SK-N-SH (cell line): ENCODE results near the gene SLC24A4. TPM values are rescaled to one million over a fixed set of nuclear protein-coding genes. Genes with fewer than 3 reads are reported as not detected.

Experiments used
- CTCF ChIA-PET: fragments of 300-600, 350-600 bp; formaldehyde crosslinking; extraction: SDS; loops from one replicate; lab custom pipeline; 2021; lab: Yijun Ruan, JAX
- POLR2A ChIA-PET: fragments of 350-600 bp; sonication (Branson Sonifier 250); formaldehyde crosslinking; extraction: SDS; loops from one replicate; lab custom pipeline; 2020; ENCODE audit warnings: antibody characterized with exemption, inconsistent platforms; lab: Yijun Ruan, JAX
- DNase-seq: peaks from one replicate; pipeline ENCODE4 v3.0.0; 2012
- H2AFZ ChIP-seq: fragments of 200-600 bp; sonication (generic); 2 replicates; pipeline ENCODE4 v1.8.1; 2016; ENCODE audit warnings: antibody characterized with exemption, mild to moderate bottlenecking, low read depth
- H3F3A ChIP-seq: fragments of 200-600 bp; sonication (generic); replicated peaks from 2 replicates; pipeline ENCODE3; 2016; ENCODE audit warnings: antibody characterized with exemption, mild to moderate bottlenecking; ENCODE audit not compliant: insufficient read depth
- H3K27ac ChIP-seq, 2 experiments: fragments of 200-500 bp in 1 of 2; fragments of 200-600 bp in 1 of 2; sonication (Bioruptor generic) in 1 of 2; sonication (generic), shearing (Covaris generic) in 1 of 2; 2 replicates each; pipeline versions ENCODE4 v1.5.1 to v1.6.1; 2014 to 2016; ENCODE audit warnings: low read depth in 2 of 2, inconsistent platforms in 1 of 2, low read length in 1 of 2, mild to moderate bottlenecking in 1 of 2, mixed read lengths in 1 of 2
- H3K27me3 ChIP-seq: fragments of 200-600 bp; sonication (generic), shearing (Covaris generic); 2 replicates; pipeline ENCODE4 v1.6.1; 2016; ENCODE audit warnings: mixed run types; ENCODE audit not compliant: insufficient read depth
- H3K36me3 ChIP-seq, 2 experiments: fragments of 200-500 bp in 1 of 2; fragments of 200-600 bp in 1 of 2; sonication (Bioruptor generic) in 1 of 2; sonication (generic) in 1 of 2; replicated peaks in 1 of 2; 2 replicates each; pipeline versions ENCODE3 to v1.5.1; 2014 to 2016; ENCODE audit warnings: low read length in 1 of 2, mild to moderate bottlenecking in 1 of 2; ENCODE audit not compliant: insufficient read depth in 2 of 2, control insufficient read depth in 1 of 2
- H3K4me1 ChIP-seq, 2 experiments: fragments of 200-500 bp in 1 of 2; fragments of 200-600 bp in 1 of 2; sonication (Bioruptor generic) in 1 of 2; sonication (generic), shearing (Covaris generic) in 1 of 2; 2 replicates each; pipeline versions ENCODE4 v1.5.1 to v1.6.1; 2014 to 2016; ENCODE audit warnings: low read depth in 1 of 2, low read length in 1 of 2, mixed run types in 1 of 2; ENCODE audit not compliant: insufficient read depth in 2 of 2, control insufficient read depth in 1 of 2
- H3K4me2 ChIP-seq: fragments of 200-600 bp; sonication (generic), shearing (Covaris generic); 2 replicates; pipeline ENCODE4 v1.6.1; 2017; ENCODE audit warnings: mixed run types
- H3K4me3 ChIP-seq, 2 experiments: fragments of 200-500 bp in 1 of 2; fragments of 200-600 bp in 1 of 2; sonication (Bioruptor generic) in 1 of 2; sonication (generic), shearing (Covaris generic) in 1 of 2; 2 replicates each; pipeline versions ENCODE4 v1.5.1 to v1.8.1; 2014 to 2016; ENCODE audit warnings: low read depth in 2 of 2, inconsistent platforms in 1 of 2, low read length in 1 of 2, mild to moderate bottlenecking in 1 of 2, mixed read lengths in 1 of 2, moderate library complexity in 1 of 2
- H3K79me2 ChIP-seq: fragments of 200-600 bp; sonication (generic); 2 replicates; pipeline ENCODE4 v1.8.1; 2017; ENCODE audit warnings: mild to moderate bottlenecking; ENCODE audit not compliant: insufficient read depth
- H3K9ac ChIP-seq: fragments of 200-600 bp; sonication (generic); 2 replicates; pipeline ENCODE4 v1.6.1; 2017; ENCODE audit warnings: mixed run types
- H3K9me2 ChIP-seq: fragments of 200-600 bp; sonication (generic); 2 replicates; pipeline ENCODE4 v1.6.1; 2017; ENCODE audit warnings: mixed run types
- H3K9me3 ChIP-seq: fragments of 200-600 bp; sonication (generic); 2 replicates; pipeline ENCODE4 v1.6.1; 2017; ENCODE audit warnings: mixed run types, mild to moderate bottlenecking, moderate library complexity
- H4K20me1 ChIP-seq: fragments of 200-600 bp; sonication (generic); 2 replicates; pipeline ENCODE4 v1.6.1; 2017; ENCODE audit warnings: mild to moderate bottlenecking, mixed run types; ENCODE audit not compliant: insufficient read depth
- CHD2 ChIP-seq: fragments of 150-350 bp; IDR thresholded peaks from 2 replicates; pipeline ENCODE4 v1.6.1; 2018; ENCODE audit warnings: low read length; ENCODE audit not compliant: partially characterized antibody
- EP300 ChIP-seq, 2 experiments: IDR thresholded peaks; 2 replicates each; pipeline versions ENCODE4 v1.4.0 to v1.6.1; 2012; ENCODE audit warnings: borderline replicate concordance in 1 of 2, low read depth in 1 of 2, low read length in 1 of 2
- FOXM1 ChIP-seq: IDR thresholded peaks from 2 replicates; pipeline ENCODE4 v1.4.0; 2012; ENCODE audit warnings: low read depth, mild to moderate bottlenecking
- GABPA ChIP-seq: IDR thresholded peaks from 2 replicates; pipeline ENCODE4 v1.4.0; 2012; ENCODE audit warnings: low read depth, mild to moderate bottlenecking
- GATA2 ChIP-seq: sonication (generic); formaldehyde crosslinking; IDR thresholded peaks from 2 replicates; pipeline ENCODE4 v1.5.0; 2020; ENCODE audit warnings: mild to moderate bottlenecking, missing genetic modification reagents
- IRF3 ChIP-seq: fragments of 150-350 bp; IDR thresholded peaks from 2 replicates; pipeline ENCODE4 v1.6.1; 2016; ENCODE audit warnings: mild to moderate bottlenecking, low read depth, low read length
- MEF2A ChIP-seq: IDR thresholded peaks from 2 replicates; pipeline ENCODE4 v1.4.0; 2012; ENCODE audit warnings: low read depth, borderline replicate concordance
- MXI1 ChIP-seq: IDR thresholded peaks from 2 replicates; pipeline ENCODE4 v1.6.1; 2012; ENCODE audit warnings: mild to moderate bottlenecking, low read depth, low read length, improper control_type of control experiment
- NFIC ChIP-seq: IDR thresholded peaks from 2 replicates; pipeline ENCODE4 v1.4.0; 2012; ENCODE audit warnings: borderline replicate concordance
- NRF1 ChIP-seq: IDR thresholded peaks from 2 replicates; pipeline ENCODE4 v1.6.1; 2012; ENCODE audit warnings: low read depth, mild to moderate bottlenecking, low read length
- RAD21 ChIP-seq: IDR thresholded peaks from 2 replicates; pipeline ENCODE4 v1.6.1; 2012; ENCODE audit warnings: mild to moderate bottlenecking, low read length
- SIN3A ChIP-seq: IDR thresholded peaks from 2 replicates; pipeline ENCODE4 v1.6.1; 2012; ENCODE audit warnings: low read depth, mild to moderate bottlenecking, low read length, moderate library complexity, borderline replicate concordance
- SMC3 ChIP-seq: IDR thresholded peaks from 2 replicates; pipeline ENCODE4 v1.6.1; 2012; ENCODE audit warnings: low read depth, low read length, improper control_type of control experiment
- USF1 ChIP-seq: IDR thresholded peaks from 2 replicates; pipeline ENCODE4 v1.4.0; 2012; ENCODE audit warnings: low read depth, borderline replicate concordance
- USF2 ChIP-seq: fragments of 150-350 bp; IDR thresholded peaks from 2 replicates; pipeline ENCODE4 v1.6.1; 2017; ENCODE audit warnings: antibody characterized with exemption, low read length, low read depth, borderline replicate concordance
- YY1 ChIP-seq: IDR thresholded peaks from 2 replicates; pipeline ENCODE4 v1.4.0; 2012; ENCODE audit warnings: low read depth, mild to moderate bottlenecking
- ZBTB33 ChIP-seq: IDR thresholded peaks from 2 replicates; pipeline ENCODE4 v1.4.0; 2012; ENCODE audit warnings: low read depth, borderline replicate concordance
- WGBS: methylation state at CpG from one replicate; pipeline ENCODE4 v1.1.6; 2017; ENCODE audit warnings: low lambda C conversion rate; 5-methylcytosine and 5-hydroxymethylcytosine counted together
- polyA plus RNA-seq, 3 experiments: library from polyadenylated mRNA; depleted of rRNA; stranded (reverse); fragments of >200 nt; gene quantifications; 2 replicates each; pipeline ENCODE4 v1.2.3, GENCODE V29; 2012

SLC24A4 gene
- polyA plus RNA-seq, 1 of the 3 experiments (the other 2 are of a cell fraction), result 0.07 TPM

GRCh38 chr14:92503756-92504491, 181.0 kb downstream of the SLC24A4 start (continued):
- TF ChIP-seq ZBTB33, result no peak
- no peak for TF ChIP-seq USF1
- TF ChIP-seq GABPA, result no peak
- no peak for TF ChIP-seq IRF3
- TF ChIP-seq YY1, result no peak
- TF ChIP-seq FOXM1, result no peak
- TF ChIP-seq NRF1, result no peak
- no peak for TF ChIP-seq SIN3A
- TF ChIP-seq CHD2, result no peak
- no peak for TF ChIP-seq USF2
- TF ChIP-seq EP300 (IDR thresholded peaks at IDR 0.05; ENCODE audit: borderline replicate concordance in 1 of 2, low read depth in 1 of 2, low read length in 1 of 2), result peak in 1 of 2 experiments; percentile 60; a peak in 1 of 4 replicates
- no peak for TF ChIP-seq RAD21
- no peak for TF ChIP-seq SMC3
- peak; percentile 31; the same call in 1 of the 2 replicates for TF ChIP-seq NFIC
- no peak for TF ChIP-seq GATA2 (CRISPR knock-in tag)
- TF ChIP-seq MEF2A, result no peak

GRCh38 chr14:92505826-92506225, 182.9 kb downstream of the SLC24A4 start:
- 88% methylated on average over 5 of the region's 5 CpGs for WGBS
- POLR2A ChIA-PET, result no interaction called here
- H3K9me2 ChIP-seq, result no peaks in the 10 kb centered on the region
- no peaks in the 10 kb centered on the region for H3K9me3 ChIP-seq
- H2AFZ ChIP-seq, result no peak overlapping the region
- DNase-seq, result no peak
- TF ChIP-seq MXI1, result no peak
- TF ChIP-seq USF1, result no peak
- TF ChIP-seq, all 33 proteins: peak for 0
- H3K79me2 ChIP-seq, result no peaks in the 10 kb centered on the region
- no peak overlapping the region for H3K27ac ChIP-seq
- H3K9ac ChIP-seq, result no peak overlapping the region
- no peaks in the 10 kb centered on the region for H3K27me3 ChIP-seq
- H3K4me1 ChIP-seq, result peaks cover 0 to 32% of the 10 kb centered on the region in 2 experiments; a peak in 2 of 4 replicates
- H3F3A ChIP-seq, result peaks cover 41% of the 10 kb centered on the region
- H3K36me3 ChIP-seq, result no peaks in the 10 kb centered on the region
- no peak overlapping the region for H3K4me2 ChIP-seq
- CTCF ChIA-PET, result no interaction called here
- no peaks in the 10 kb centered on the region for H4K20me1 ChIP-seq
- no peak overlapping the region for H3K4me3 ChIP-seq
